ENCODE measurements around the gene ANP32E. TPM values are rescaled to one million over a fixed set of nuclear protein-coding genes. Genes with fewer than 3 reads are reported as not detected.

ANP32E gene
- total and polyA plus RNA-seq, 2 of the 8 experiments (the other 6 are each of a cell fraction or from before 2014, with no cell fraction given) = 20.7 to 123 TPM

- TF ChIP-seq NRF1 (IDR thresholded peaks at IDR 0.05; ENCODE audit: low read depth, low read length) (no peak), KDM1A (IDR thresholded peaks at IDR 0.05; ENCODE audit: borderline replicate concordance, low read length) (no peak), ATF3 (IDR thresholded peaks at IDR 0.05; ENCODE audit: insufficient read depth, low read depth, low read length) (no peak), SIRT6 (IDR thresholded peaks at IDR 0.05; ENCODE audit: low read length) (no peak), NANOG (IDR thresholded peaks at IDR 0.05; ENCODE audit: insufficient read depth, low read depth, low read length, poor library complexity, severe bottlenecking) (no peak), CBX8 (IDR thresholded peaks at IDR 0.05; ENCODE audit: borderline replicate concordance, low read depth, low read length) (no peak), TEAD4 (IDR thresholded peaks at IDR 0.05; ENCODE audit: low read depth, low read length) (no peak), EGR1 (IDR thresholded peaks at IDR 0.05; ENCODE audit: borderline replicate concordance, low read depth, low read length) (no peak), POLR2A (IDR thresholded peaks at IDR 0.05; ENCODE audit: control extremely low read depth in 1 of 2, low read depth in 2 of 2, low read length in 2 of 2) (no peak), RNF2 (IDR thresholded peaks at IDR 0.05; ENCODE audit: borderline replicate concordance, low read depth, low read length, missing control alignments, poor library complexity, severe bottlenecking) (no peak), KDM4A (IDR thresholded peaks at IDR 0.05; ENCODE audit: low read depth, low read length, severe bottlenecking) (no peak)
Measured at GRCh38 chr1:150271291-150271959, 35.5 kb upstream of the ANP32E start (continued).

Data from H1 (cell line).